Measurements from ENCODE around the gene RNF144A. TPM values are rescaled to one million over a fixed set of nuclear protein-coding genes. Genes with fewer than 3 reads are reported as not detected.

Gene RNF144A
- total and polyA plus RNA-seq, 10 of the 15 experiments (the other 5 are each of a cell fraction or from before 2014, with no cell fraction given): 0.02 to 12.1 (median 0.48) TPM; not detected in 1

GRCh38 chr2:7057865-7058400 is 140.7 kb downstream of the RNF144A start (continued):
- TF ChIP-seq ZBTB11 (CRISPR knock-in tag; IDR thresholded peaks at IDR 0.05) (no peak), NFYB (IDR thresholded peaks at IDR 0.05; ENCODE audit: insufficient read depth, low read depth, low read length) (no peak), HCFC1 (IDR thresholded peaks at IDR 0.05; ENCODE audit: low read length) (no peak), CHD4 (IDR thresholded peaks at IDR 0.05) (no peak), CTCF (IDR thresholded peaks at IDR 0.05 in 2 of 3, conservative IDR thresholded peaks at IDR 0.05 in 1 of 3; ENCODE audit: control insufficient read depth in 2 of 3, extremely low read depth in 1 of 3, insufficient read depth in 1 of 3, low read depth in 3 of 3, low read length in 3 of 3) (no peak), IRF4 (IDR thresholded peaks at IDR 0.05; ENCODE audit: low read depth, low read length) (no peak), CHD2 (IDR thresholded peaks at IDR 0.05; ENCODE audit: borderline replicate concordance, low read depth, low read length) (no peak), NRF1 (conservative IDR thresholded peaks at IDR 0.05; ENCODE audit: low read depth, low read length) (no peak), RB1 (IDR thresholded peaks at IDR 0.05; ENCODE audit: borderline replicate concordance) (no peak), SPI1 (IDR thresholded peaks at IDR 0.05; ENCODE audit: borderline replicate concordance, insufficient read depth, low read depth, low read length) (peak; percentile 70; the same call in 1 of the 2 replicates), PRDM15 (CRISPR knock-in tag; IDR thresholded peaks at IDR 0.05) (no peak), FOXM1 (IDR thresholded peaks at IDR 0.05; ENCODE audit: low read depth, low read length) (no peak), MEF2B (IDR thresholded peaks at IDR 0.05; ENCODE audit: partially characterized antibody, poor library complexity, severe bottlenecking) (no peak), PBX3 (IDR thresholded peaks at IDR 0.05; ENCODE audit: insufficient replicate concordance, low read depth, low read length) (no peak), NFIC (IDR thresholded peaks at IDR 0.05; ENCODE audit: low read depth, low read length) (0 out of 2 replicates have a peak, but pooled peaks have one; percentile 25), SREBF1 (IDR thresholded peaks at IDR 0.05; ENCODE audit: low read length) (no peak), EZH2 (IDR thresholded peaks at IDR 0.05; ENCODE audit: borderline replicate concordance, control insufficient read depth, low read depth, low read length) (no peak), KDM1A (IDR thresholded peaks at IDR 0.05; ENCODE audit: borderline replicate concordance) (no peak)
